ENCODE results near the gene ATP5ME.

DNA sequence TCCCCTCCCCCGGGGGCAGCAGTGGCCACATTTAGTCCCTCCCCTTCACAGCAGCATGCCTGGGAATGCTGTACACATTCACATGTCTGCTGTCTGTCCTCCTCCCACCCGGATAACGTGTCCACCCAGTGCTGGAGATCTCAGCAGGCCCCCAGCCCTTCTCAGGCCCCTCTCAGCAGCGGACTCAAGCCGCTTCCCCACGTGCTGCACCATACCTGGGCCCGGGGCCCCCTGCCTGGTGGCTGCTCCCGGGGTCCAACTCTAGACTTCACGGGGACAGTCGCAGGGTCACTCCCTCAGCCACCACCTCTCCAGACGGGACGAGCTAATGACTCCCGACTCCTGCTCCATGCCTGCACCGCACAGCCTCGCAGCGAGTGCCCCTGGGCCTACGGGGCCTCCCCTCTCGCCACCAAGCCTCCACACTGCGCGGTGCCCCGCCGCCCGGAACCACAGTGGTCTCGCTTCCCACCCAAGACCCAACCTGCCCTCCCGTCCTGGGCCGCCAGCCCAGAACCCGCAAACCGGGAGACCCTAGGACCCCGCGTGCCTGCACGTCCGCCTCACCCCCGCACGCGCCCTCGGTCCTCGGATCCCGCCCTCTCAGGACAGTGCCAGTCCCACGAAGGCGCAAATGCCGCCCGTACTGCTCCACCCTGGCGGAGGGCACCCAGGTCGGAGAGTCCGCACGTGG is 30.3 kb upstream of the ATP5ME start:
- no peak for TF ChIP-seq ZNF565 (CRISPR knock-in tag; conservative IDR thresholded peaks at IDR 0.05; ENCODE audit: low read depth)
- TF ChIP-seq, protein P1, sequence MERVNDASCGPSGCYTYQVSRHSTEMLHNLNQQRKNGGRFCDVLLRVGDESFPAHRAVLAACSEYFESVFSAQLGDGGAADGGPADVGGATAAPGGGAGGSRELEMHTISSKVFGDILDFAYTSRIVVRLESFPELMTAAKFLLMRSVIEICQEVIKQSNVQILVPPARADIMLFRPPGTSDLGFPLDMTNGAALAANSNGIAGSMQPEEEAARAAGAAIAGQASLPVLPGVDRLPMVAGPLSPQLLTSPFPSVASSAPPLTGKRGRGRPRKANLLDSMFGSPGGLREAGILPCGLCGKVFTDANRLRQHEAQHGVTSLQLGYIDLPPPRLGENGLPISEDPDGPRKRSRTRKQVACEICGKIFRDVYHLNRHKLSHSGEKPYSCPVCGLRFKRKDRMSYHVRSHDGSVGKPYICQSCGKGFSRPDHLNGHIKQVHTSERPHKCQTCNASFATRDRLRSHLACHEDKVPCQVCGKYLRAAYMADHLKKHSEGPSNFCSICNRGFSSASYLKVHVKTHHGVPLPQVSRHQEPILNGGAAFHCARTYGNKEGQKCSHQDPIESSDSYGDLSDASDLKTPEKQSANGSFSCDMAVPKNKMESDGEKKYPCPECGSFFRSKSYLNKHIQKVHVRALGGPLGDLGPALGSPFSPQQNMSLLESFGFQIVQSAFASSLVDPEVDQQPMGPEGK (CRISPR knock-in tag; IDR thresholded peaks at IDR 0.05; ENCODE audit: borderline replicate concordance): no peak
- TF ChIP-seq, protein P2, sequence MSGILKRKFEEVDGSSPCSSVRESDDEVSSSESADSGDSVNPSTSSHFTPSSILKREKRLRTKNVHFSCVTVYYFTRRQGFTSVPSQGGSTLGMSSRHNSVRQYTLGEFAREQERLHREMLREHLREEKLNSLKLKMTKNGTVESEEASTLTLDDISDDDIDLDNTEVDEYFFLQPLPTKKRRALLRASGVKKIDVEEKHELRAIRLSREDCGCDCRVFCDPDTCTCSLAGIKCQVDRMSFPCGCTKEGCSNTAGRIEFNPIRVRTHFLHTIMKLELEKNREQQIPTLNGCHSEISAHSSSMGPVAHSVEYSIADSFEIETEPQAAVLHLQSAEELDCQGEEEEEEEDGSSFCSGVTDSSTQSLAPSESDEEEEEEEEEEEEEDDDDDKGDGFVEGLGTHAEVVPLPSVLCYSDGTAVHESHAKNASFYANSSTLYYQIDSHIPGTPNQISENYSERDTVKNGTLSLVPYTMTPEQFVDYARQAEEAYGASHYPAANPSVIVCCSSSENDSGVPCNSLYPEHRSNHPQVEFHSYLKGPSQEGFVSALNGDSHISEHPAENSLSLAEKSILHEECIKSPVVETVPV (CRISPR knock-in tag; IDR thresholded peaks at IDR 0.05): no peak
- no peak for TF ChIP-seq BACH2 (CRISPR knock-in tag; IDR thresholded peaks at IDR 0.05; ENCODE audit: borderline replicate concordance)
- TF ChIP-seq ARNTL (CRISPR knock-in tag; IDR thresholded peaks at IDR 0.05; ENCODE audit: borderline replicate concordance, low read depth): no peak
- no peak for TF ChIP-seq ZFP30 (CRISPR knock-in tag; IDR thresholded peaks at IDR 0.05)
- TF ChIP-seq, protein P3, sequence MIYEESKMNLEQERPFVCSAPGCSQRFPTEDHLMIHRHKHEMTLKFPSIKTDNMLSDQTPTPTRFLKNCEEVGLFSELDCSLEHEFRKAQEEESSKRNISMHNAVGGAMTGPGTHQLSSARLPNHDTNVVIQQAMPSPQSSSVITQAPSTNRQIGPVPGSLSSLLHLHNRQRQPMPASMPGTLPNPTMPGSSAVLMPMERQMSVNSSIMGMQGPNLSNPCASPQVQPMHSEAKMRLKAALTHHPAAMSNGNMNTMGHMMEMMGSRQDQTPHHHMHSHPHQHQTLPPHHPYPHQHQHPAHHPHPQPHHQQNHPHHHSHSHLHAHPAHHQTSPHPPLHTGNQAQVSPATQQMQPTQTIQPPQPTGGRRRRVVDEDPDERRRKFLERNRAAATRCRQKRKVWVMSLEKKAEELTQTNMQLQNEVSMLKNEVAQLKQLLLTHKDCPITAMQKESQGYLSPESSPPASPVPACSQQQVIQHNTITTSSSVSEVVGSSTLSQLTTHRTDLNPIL (CRISPR knock-in tag; IDR thresholded peaks at IDR 0.05; ENCODE audit: low read depth): no peak

All from SK-N-SH treated with all-trans-retinoic acid at 6 μM for 48 hours (cell line).